ENCODE results near the gene OAS1.

DNA sequence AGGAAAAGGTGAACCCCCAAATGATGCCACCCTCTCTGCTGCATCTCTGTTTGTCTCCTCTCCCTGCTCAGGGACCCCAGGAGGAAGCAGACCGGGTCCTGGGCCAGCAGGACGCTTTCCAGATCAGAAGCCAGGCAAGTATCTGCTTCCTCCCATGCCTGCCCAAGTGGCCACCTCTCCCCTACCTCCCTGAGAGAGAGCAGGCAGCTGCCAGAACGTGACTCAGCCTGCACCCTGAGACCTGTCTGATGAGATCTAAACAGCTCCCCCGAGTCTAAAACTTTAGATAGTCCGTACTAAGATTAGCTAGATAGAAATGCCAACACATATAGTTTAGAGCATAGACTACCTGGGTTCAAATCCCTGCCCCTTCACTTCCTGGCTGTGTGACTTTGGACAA is 31.2 kb upstream of the OAS1 start:
- TF ChIP-seq, protein P1, sequence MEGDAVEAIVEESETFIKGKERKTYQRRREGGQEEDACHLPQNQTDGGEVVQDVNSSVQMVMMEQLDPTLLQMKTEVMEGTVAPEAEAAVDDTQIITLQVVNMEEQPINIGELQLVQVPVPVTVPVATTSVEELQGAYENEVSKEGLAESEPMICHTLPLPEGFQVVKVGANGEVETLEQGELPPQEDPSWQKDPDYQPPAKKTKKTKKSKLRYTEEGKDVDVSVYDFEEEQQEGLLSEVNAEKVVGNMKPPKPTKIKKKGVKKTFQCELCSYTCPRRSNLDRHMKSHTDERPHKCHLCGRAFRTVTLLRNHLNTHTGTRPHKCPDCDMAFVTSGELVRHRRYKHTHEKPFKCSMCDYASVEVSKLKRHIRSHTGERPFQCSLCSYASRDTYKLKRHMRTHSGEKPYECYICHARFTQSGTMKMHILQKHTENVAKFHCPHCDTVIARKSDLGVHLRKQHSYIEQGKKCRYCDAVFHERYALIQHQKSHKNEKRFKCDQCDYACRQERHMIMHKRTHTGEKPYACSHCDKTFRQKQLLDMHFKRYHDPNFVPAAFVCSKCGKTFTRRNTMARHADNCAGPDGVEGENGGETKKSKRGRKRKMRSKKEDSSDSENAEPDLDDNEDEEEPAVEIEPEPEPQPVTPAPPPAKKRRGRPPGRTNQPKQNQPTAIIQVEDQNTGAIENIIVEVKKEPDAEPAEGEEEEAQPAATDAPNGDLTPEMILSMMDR (conservative IDR thresholded peaks at IDR 0.05 in 1 of 2, IDR thresholded peaks at IDR 0.05 in 1 of 2; ENCODE audit: extremely low read depth in 1 of 2, insufficient read depth in 1 of 2, low read depth in 1 of 2, low read length in 2 of 2): no peak
- no peak for TF ChIP-seq EZH2 (IDR thresholded peaks at IDR 0.05; ENCODE audit: borderline replicate concordance, low read length)
